Caco-2 (cell line): ENCODE data around the gene CENPP. TPM values are rescaled to one million over a fixed set of nuclear protein-coding genes. Genes with fewer than 3 reads are reported as not detected.

Source experiments
- BruUV-seq: library from RNA; stranded (reverse); fragments of 400-500 nt; replicated peaks from 2 replicates; lab custom pipeline; 2021; lab: Mats Ljungman, UMichigan
- CTCF ChIA-PET: fragments of 300-600 bp; sonication (Branson Sonifier 250); formaldehyde crosslinking; loops from one replicate; lab custom pipeline; 2022; ENCODE audit warnings: antibody characterized with exemption; lab: Charles Lee
- POLR2A ChIA-PET: fragments of 300-600 bp; sonication (Branson Sonifier 250); formaldehyde crosslinking; loops from one replicate; lab custom pipeline; 2022; ENCODE audit warnings: antibody characterized with exemption; lab: Charles Lee
- DNase-seq, 2 experiments: peaks; one replicate each; pipeline versions ENCODE4 v3.0.0 to v3.0.0-alpha.2; 2020 to 2022
- H3K27me3 ChIP-seq: replicated peaks from 2 replicates; pipeline ENCODE4 v1.6.0; 2011; ENCODE audit warnings: low read length; ENCODE audit not compliant: control insufficient read depth, insufficient read depth
- H3K36me3 ChIP-seq: 2 replicates; pipeline ENCODE4 v1.5.1; 2011; ENCODE audit warnings: low read length; ENCODE audit not compliant: control insufficient read depth, insufficient read depth
- H3K4me1 ChIP-seq: fragments of 250-450 bp; sonication (Bioruptor Pico); 2 replicates; pipeline ENCODE4 v1.5.1; 2020; ENCODE audit warnings: mild to moderate bottlenecking
- H3K4me3 ChIP-seq: 2 replicates; pipeline ENCODE4 v1.5.1; 2011; ENCODE audit warnings: low read depth, mild to moderate bottlenecking, control low read depth, low read length
- H3K9me3 ChIP-seq: fragments of 250-450 bp; sonication (Bioruptor Pico); 2 replicates; pipeline ENCODE4 v1.5.1; 2020; ENCODE audit warnings: mild to moderate bottlenecking, moderate library complexity
- H3K27ac Mint-ChIP-seq: one replicate; pipeline ENCODE4 v1.8.0; 2022; ENCODE audit warnings: mixed read lengths; ENCODE audit not compliant: unreplicated experiment
- H3K27me3 Mint-ChIP-seq: one replicate; pipeline ENCODE4 v1.8.0; 2022; ENCODE audit warnings: mixed read lengths; ENCODE audit not compliant: insufficient read depth, unreplicated experiment
- H3K36me3 Mint-ChIP-seq: one replicate; pipeline ENCODE4 v1.8.0; 2022; ENCODE audit warnings: mild to moderate bottlenecking, mixed read lengths; ENCODE audit not compliant: insufficient read depth, unreplicated experiment
- H3K4me1 Mint-ChIP-seq: one replicate; pipeline ENCODE4 v1.8.0; 2022; ENCODE audit warnings: low read depth, mixed read lengths; ENCODE audit not compliant: unreplicated experiment
- H3K4me3 Mint-ChIP-seq: one replicate; pipeline ENCODE4 v1.8.0; 2022; ENCODE audit warnings: mild to moderate bottlenecking, moderate library complexity, mixed read lengths; ENCODE audit not compliant: unreplicated experiment
- H3K9me3 Mint-ChIP-seq: one replicate; pipeline ENCODE4 v1.8.0; 2022; ENCODE audit warnings: mixed read lengths; ENCODE audit not compliant: unreplicated experiment
- intact Hi-C: fragments of 100-400 bp; cut with micrococcal nuclease; formaldehyde crosslinking; loops from one replicate; pipeline ENCODE4 v1.10.0; 2022; ENCODE audit not compliant: unreplicated experiment
- total RNA-seq: library from RNA; stranded (reverse); gene quantifications from 2 replicates; pipeline ENCODE4 v1.2.3, GENCODE V29; 2022
- TF ChIP-seq, protein P1 (sequence below), 2 experiments: fragments of 200-600 bp in 1 of 2; IDR thresholded peaks; 1 replicate in 1 of 2; 2 replicates in 1 of 2; pipeline versions ENCODE4 v1.5.1 to v1.8.0; 2011 to 2022; ENCODE audit warnings: antibody characterized with exemption in 1 of 2, control low read depth in 1 of 2, inconsistent platforms in 1 of 2, low read depth in 1 of 2, low read length in 1 of 2, mild to moderate bottlenecking in 1 of 2, moderate library complexity in 1 of 2; ENCODE audit not compliant: insufficient read depth in 1 of 2, severe bottlenecking in 1 of 2, unreplicated experiment in 1 of 2

Gene CENPP
- total RNA-seq, 1 experiment from 2014 or later = 7.6 TPM

DNA sequence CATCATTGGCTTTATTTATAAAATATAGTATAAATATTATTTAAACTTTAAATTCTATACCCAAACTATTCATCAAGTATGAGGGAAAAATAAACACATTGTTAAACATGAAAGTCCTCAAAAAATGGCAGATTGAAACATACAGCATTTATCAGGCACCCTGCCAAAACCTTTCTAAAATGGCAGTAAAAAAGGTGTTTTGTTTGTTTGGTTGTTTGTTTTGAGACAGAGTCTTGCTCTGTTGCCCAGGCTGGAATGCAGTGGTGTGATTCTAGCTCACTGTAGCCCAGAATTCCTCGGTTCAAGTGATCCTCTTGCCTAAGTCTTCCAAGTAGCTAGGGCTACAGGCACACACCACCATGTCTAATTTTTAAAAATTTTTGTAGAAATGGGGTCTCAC, 270.2 kb downstream of the CENPP start:
- H3K4me1 Mint-ChIP-seq = no peaks in the 10 kb centered on the region
- H3K36me3 ChIP-seq = no peaks in the 10 kb centered on the region
- no peaks in the 10 kb centered on the region for H3K27me3 ChIP-seq
- TF ChIP-seq, protein P1, sequence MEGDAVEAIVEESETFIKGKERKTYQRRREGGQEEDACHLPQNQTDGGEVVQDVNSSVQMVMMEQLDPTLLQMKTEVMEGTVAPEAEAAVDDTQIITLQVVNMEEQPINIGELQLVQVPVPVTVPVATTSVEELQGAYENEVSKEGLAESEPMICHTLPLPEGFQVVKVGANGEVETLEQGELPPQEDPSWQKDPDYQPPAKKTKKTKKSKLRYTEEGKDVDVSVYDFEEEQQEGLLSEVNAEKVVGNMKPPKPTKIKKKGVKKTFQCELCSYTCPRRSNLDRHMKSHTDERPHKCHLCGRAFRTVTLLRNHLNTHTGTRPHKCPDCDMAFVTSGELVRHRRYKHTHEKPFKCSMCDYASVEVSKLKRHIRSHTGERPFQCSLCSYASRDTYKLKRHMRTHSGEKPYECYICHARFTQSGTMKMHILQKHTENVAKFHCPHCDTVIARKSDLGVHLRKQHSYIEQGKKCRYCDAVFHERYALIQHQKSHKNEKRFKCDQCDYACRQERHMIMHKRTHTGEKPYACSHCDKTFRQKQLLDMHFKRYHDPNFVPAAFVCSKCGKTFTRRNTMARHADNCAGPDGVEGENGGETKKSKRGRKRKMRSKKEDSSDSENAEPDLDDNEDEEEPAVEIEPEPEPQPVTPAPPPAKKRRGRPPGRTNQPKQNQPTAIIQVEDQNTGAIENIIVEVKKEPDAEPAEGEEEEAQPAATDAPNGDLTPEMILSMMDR (IDR thresholded peaks at IDR 0.05; ENCODE audit: insufficient read depth in 1 of 2, low read depth in 1 of 2, low read length in 1 of 2, severe bottlenecking in 1 of 2, unreplicated experiment in 1 of 2) = no peak
- no peaks in the 10 kb centered on the region for H3K36me3 Mint-ChIP-seq
- intact Hi-C loops = no loop called here
- H3K9me3 Mint-ChIP-seq = no peaks in the 10 kb centered on the region
- H3K9me3 ChIP-seq = no peaks in the 10 kb centered on the region
- no TSS peak for BruUV-seq
- H3K4me3 Mint-ChIP-seq = no peak overlapping the region
- H3K4me3 ChIP-seq = no peak overlapping the region
- ChIA-PET CTCF (no interaction called here), POLR2A (no interaction called here)
- H3K27ac Mint-ChIP-seq = no peak overlapping the region
- DNase-seq = no peak
- H3K27me3 Mint-ChIP-seq = no peaks in the 10 kb centered on the region
- no peaks in the 10 kb centered on the region for H3K4me1 ChIP-seq

DNA sequence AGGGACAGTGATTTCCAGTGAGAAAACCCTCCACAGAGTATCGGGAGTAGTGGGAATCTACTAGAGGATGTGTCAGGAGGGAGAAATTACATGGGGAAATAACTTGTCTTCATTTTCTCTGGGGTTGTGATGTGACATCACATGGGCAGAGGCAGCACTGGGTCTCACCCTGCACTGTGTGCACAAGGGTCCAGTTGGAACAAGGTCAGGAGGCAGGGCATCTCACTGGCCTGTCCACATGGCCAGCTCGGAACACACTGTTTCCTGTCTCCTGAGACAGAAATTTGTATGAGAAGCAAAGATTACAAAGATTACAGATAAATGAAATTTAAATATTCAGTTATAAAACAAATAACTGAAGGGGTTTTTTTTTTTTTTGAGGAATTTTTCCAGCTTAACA, 272.6 kb downstream of the CENPP start:
- no peaks in the 10 kb centered on the region for H3K4me1 Mint-ChIP-seq
- BruUV-seq = no TSS peak
- POLR2A ChIA-PET = no interaction called here

DNA sequence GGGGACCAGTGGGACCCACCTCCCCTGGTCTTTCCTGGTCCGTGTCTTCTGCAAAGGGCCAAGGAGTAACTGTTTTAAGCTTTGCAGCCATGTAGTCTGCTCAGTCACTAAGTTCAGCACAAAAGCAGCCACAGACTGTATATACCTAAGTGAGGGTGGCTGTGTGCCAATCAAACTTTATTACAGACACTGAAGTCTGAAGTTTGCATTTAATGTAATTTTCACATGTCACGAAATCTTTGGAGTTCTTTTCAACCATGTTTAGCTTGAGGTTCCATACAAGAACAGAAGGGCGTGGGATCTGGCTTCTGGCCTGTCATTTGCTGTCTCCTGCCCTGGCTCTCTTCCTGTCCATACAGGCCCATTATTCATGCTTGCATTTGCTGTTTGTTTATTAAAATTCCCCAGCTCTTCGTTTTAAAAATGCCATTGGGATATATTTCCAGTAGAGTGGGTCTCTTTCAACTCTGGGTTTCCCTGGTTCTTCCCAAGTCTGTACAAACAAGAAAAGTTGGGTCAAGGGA, 274.2 kb downstream of the CENPP start:
- POLR2A ChIA-PET = no interaction called here
- Mint-ChIP-seq H3K27ac (no peak overlapping the region), H3K9me3 (no peaks in the 10 kb centered on the region), H3K4me3 (no peak overlapping the region), H3K27me3 (no peaks in the 10 kb centered on the region), H3K36me3 (no peaks in the 10 kb centered on the region), H3K4me1 (no peaks in the 10 kb centered on the region)
- intact Hi-C loops = no loop called here
- no TSS peak for BruUV-seq
- Histone ChIP-seq H3K4me1 (no peaks in the 10 kb centered on the region), H3K4me3 (no peak overlapping the region), H3K27me3 (no peaks in the 10 kb centered on the region), H3K36me3 (no peaks in the 10 kb centered on the region), H3K9me3 (no peaks in the 10 kb centered on the region)
- CTCF ChIA-PET = no interaction called here
- TF ChIP-seq, protein P1 (IDR thresholded peaks at IDR 0.05; ENCODE audit: insufficient read depth in 1 of 2, low read depth in 1 of 2, low read length in 1 of 2, severe bottlenecking in 1 of 2, unreplicated experiment in 1 of 2) = no peak
- no peak for DNase-seq

More for the DNA sequence above, 272.6 kb downstream of the CENPP start:
- TF ChIP-seq, protein P1 (IDR thresholded peaks at IDR 0.05; ENCODE audit: insufficient read depth in 1 of 2, low read depth in 1 of 2, low read length in 1 of 2, severe bottlenecking in 1 of 2, unreplicated experiment in 1 of 2) = no peak
- Mint-ChIP-seq H3K9me3 (no peaks in the 10 kb centered on the region), H3K27me3 (no peaks in the 10 kb centered on the region), H3K4me3 (no peak overlapping the region), H3K27ac (no peak overlapping the region), H3K36me3 (no peaks in the 10 kb centered on the region)
- H3K9me3 ChIP-seq = no peaks in the 10 kb centered on the region
- no peaks in the 10 kb centered on the region for H3K27me3 ChIP-seq
- no peaks in the 10 kb centered on the region for H3K36me3 ChIP-seq
- intact Hi-C loops = no loop called here
- DNase-seq = no peak
- no peak overlapping the region for H3K4me3 ChIP-seq
- CTCF ChIA-PET = no interaction called here
- H3K4me1 ChIP-seq = no peaks in the 10 kb centered on the region
